Forelimb muscle (tissue), 1 donor: ENCODE results near the gene PHLPP1. TPM values are rescaled to one million over a fixed set of nuclear protein-coding genes. Genes with fewer than 3 reads are reported as not detected.

Source experiments
- DNase-seq: peaks from one replicate; pipeline ENCODE4 v3.0.0-alpha.2; 2013; ENCODE audit warnings: low read depth
- polyA plus RNA-seq: library from polyadenylated mRNA; unstranded; fragments of 120-200 nt; gene quantifications from one replicate; pipeline ENCODE4 v1.2.1, GENCODE V29; 2013; ENCODE audit not compliant: insufficient read length

PHLPP1 gene
- polyA plus RNA-seq, 1 donor: 7.3 TPM

DNA sequence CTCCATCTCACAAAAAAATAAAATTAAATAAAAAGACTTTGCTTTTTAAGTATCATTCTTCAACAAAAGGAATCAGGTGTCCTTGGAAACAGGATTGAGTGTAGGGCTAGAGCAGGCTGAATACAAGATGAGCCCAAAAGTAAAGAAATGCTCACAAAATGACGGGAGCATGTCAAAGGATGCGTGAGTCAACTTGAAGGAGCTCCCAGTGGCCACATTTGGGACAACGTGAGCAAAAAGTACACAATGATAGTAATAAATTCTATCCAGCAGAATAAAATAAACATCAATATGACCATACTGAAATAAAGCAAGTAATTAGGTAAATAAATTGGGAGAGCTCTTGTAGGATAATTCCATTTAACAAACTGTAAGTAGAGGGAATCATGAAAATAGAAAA is 220.7 kb downstream of the PHLPP1 start:
- no peak for DNase-seq

DNA sequence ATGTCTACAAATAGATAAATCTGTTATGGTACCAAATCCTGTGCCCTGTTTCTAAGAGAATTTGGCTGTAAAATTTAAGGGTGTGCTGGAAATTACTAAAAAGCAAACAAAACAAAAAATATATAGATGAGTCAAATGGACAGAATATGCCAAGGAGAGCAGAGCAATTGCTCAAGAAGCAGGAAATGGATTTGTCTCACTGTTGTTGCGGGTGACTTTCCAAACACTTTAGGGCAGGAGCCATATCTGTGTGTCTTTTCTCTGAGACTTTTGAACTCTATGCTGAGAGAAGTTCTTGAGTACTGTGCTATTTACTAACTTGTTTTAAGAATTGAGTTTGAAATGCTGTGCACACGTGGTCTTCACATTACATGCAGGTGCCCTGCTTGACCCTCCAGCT is 221.7 kb downstream of the PHLPP1 start:
- DNase-seq: no peak

DNA sequence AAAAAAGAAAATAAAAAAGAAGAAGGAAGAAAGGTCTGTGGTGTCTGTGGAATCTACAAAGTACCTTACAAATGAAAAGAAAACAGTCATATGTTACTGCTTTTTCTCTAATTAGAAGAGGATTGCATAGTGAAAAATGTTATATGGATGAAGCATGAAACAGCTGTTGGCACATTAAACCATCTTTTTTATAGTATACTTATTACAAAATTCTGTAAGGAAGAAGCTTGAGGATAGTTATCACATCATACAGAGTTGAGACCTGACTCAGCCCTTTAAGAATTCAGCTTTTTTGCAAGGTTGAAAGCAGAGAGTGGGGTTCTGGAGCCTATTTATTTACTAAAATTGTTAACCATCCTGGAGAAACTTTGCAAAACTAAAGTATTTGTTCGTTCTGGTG is 222.7 kb downstream of the PHLPP1 start:
- no peak for DNase-seq

DNA sequence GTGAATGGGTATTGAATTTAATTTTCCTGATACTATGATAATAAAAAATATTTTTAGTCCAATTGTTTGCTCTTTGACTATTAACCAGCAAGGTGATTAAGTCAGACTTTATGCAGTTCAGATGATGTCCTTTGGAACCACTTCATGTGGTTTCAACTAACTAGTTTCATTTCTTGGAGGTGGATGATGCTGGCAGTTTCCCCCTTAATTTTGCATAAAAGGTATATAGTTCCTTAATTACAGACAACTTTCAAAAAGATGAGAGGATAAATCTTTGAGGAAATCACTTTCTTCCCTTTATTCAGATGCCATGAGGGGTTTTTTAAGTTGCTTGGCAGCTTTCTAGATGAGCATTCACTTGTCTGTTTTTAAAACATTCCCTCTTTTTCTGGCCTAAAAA is 223.1 kb downstream of the PHLPP1 start:
- no peak for DNase-seq

DNA sequence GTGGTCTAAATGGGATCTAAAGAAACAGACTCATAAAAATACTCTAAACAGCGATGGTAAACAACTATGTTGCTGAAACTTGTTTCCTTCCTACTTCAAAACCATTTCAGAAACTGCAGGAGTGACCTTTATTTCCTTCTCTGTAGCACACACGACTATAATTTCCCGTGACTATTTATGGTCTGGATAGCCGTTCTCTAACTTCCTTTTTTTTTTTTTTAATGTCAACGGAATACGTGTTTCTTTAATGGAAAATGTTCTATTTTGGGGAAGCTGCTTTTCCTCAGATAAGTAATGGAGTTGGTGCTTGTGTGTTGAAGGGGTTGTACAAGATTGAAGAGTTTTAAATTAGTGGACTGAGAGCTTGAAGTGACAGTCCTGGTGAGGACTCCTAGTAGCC is 224.1 kb downstream of the PHLPP1 start:
- no peak for DNase-seq

DNA sequence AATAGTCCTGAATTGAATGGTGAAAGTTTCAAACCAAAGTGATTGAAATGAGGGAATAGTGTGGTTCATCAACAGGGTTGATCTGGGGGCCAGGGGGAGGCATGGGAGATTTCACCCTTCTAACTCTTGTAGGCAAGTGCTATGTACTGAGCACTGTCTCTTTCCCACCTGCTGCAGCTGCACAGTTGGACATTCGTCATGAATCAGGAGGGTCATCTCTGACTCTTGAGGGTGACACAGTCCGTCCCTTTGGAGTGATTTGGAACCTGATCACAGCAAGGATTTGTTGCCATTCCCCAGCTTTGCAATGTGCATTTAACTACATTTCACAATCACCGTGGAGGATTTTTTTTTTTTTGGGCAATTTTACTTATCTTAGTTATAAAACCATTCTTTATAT is 224.6 kb downstream of the PHLPP1 start:
- DNase-seq: no peak

DNA sequence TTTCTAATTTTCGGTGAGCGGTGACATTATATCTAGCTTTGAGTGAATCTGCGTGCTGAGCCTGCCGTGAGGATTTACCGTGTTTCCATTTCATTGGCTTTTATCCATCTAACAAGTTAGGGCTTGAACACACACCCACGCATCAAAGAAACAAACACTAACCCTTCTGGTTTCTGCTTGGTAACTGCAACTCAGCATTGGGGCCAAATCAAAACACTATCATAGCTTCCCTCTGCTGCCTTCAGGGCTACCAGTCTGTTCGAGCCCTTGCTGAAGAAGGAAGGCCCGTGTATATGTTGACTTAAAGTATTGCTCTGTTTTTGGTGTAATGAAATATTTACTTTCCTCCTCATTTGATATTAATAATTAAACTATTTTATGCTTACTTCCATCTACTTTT is 227.2 kb downstream of the PHLPP1 start:
- no peak for DNase-seq

DNA sequence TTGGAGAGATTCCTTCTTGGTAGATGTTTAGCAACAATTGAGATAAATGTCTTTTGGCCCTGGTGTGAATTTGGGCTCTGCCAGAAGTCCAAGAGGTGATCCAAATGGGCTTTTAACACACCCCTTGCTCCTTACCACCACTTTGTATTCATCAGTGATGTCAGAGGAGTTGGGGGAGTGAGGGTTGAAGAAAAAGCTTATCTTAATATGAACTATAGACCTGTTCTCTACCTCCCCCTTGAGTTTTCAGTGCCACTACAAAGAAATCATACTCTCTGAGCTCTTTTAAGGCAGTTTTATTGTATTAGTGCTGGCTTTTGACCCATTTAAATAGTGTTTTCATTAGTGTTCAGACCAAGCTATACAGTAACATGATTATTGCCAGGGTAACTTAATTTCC is 229.1 kb downstream of the PHLPP1 start:
- no peak for DNase-seq

DNA sequence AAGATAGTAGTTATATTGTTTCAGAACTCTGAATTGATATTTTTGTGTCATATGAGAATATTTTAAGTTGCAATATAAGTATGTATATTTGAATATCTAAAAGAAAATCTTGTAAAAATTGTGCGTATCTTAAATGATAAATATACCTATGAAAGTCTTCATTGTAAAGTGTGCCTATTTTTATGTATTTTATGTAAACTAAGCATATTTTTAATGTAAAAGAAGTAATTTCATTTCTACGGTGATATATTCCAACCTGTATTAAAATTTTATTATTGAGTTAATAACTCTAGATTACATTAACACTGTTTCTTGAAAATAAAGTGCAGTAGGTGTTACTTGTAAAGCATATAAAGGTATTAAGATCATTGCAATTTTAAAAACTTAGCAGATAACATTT is 233.4 kb downstream of the PHLPP1 start:
- no peak for DNase-seq

DNA sequence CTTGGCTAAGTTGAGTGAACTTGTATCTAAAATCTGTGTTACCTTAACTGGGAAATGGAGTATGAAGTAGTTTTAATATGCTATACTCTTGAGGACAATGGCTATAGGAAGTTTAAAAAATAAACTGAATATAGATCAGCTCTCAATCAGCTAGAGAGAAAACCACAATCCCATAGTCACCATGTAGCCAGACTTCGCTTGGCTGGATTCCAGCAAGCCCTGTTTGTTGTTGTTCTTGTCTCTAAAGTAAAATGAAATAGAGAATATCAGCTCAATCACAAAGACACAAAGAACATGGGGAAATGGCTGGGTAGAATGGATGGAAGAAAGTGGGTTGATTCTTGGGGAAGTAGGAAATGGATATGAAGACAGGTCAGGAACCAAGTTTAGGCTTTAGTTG is 234.9 kb downstream of the PHLPP1 start:
- no peak for DNase-seq

DNA sequence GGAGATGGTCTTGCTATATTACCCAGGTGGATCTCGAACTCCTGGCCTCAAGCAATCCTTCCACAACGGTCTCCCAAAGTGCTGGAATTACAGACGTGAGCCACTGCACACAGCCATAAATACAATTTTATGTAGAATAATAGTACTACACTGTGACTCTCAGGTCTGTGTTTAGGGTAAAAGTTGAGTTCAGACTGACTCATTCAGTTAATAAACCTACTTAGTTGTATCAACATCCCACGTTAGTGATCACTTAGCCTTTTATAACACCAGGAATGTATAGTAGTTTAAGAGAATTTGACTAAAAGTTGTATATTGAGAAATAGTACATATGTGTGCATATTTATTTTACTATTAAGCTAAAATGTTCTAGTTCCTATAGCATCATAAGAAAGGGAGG is 237.5 kb downstream of the PHLPP1 start:
- DNase-seq: no peak

DNA sequence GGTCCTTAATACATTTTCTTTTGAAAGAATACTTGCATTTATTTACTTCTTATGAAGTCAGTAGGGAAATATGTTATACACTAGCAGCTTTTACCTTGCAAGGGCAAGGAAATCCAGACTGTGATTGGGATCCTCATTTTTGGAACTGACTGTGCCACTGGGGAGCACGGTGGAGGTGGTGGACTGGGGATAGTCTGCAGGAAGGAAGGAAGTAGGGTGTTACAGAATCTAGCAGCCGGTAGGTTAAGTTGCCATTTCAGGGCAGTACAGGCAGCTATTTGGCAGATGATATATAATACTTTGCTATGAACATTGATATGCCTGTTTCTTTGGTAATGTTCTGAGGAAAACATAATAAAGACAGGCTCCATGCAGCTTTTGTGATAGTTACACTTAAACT is 238.3 kb downstream of the PHLPP1 start:
- no peak for DNase-seq

DNA sequence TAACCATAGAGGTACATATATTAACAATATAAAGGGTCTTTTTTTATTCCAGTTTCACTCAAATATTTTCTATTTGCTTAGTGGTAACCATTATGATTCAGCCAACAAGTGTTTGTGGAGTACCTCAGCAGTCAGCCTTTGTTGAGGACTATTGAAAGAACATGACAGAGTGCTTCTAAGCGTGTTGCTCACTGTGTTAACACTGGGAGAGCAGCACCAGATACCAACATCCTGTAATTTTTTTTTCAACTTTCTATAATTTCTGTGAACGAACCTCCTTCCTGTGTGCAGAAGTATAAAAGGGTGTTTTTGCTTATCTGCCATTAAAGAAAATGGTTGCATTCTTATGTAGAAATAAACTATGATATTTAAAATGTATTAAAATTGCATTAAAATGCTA is 239.0 kb downstream of the PHLPP1 start:
- no peak for DNase-seq

DNA sequence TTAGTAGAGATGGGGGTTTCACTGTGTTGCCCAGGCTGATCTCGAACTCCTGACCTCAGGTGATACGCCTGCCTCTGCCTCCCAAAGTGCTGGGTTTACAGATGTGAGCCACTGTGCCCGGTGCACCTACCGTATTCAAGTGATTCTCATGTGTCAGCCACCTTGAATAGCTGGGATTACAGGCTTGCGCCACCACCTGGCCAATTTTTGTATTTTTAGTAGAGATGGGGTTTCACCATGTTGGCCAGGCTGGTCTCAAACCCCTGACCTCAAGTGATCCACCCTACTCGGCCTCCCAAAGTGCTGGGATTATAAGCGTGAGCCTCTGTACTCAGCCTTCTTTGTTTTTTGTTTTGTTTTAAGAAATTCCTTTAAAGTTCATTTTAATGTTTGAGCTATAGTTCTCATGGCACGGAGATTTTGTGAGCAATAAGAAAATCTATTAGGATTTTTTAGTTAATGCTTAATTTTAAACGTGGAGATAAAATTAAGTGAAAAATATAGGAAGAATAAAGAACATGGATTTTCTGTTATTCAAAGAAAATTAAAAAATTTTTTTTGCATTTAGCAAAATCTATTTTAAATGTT is 242.6 kb downstream of the PHLPP1 start:
- no peak for DNase-seq

DNA sequence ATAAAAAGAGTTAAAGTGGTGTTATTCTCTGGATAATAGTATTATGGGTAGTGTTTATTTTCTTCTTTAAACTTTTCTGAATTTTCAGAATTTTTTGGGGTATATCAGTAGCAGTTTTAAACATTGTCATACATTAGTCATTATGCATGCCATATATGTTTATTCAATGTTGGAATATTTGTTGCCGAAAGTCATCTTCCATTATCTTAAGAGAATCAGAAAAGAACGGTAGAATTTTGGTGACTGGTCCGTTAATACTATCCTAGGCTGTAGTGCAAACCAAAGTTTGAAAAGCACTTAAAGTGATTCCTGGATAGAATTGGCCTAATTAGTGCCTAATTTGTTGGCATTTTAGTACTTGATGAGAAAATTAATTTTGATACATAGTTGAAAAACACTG is 244.1 kb downstream of the PHLPP1 start:
- no peak for DNase-seq

DNA sequence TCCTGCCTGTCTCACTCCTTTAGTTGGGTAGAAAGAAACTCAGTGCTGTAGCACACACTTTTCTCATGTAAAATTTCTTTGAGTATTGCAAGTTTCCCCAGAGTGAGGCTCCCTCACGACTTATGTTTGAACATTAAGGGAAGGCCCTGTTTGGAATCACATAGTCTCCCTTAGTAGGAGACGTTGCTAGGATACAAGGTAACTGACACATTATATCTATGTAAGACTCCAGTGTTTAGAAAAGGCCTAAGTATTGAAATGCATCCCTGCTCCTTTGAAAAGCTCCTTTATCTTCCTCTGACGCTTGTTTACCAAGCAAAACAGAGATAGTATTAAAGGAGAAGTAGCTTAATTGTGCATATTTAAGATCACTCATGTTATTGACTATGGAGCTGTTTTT is 248.2 kb downstream of the PHLPP1 start:
- DNase-seq: no peak

DNA sequence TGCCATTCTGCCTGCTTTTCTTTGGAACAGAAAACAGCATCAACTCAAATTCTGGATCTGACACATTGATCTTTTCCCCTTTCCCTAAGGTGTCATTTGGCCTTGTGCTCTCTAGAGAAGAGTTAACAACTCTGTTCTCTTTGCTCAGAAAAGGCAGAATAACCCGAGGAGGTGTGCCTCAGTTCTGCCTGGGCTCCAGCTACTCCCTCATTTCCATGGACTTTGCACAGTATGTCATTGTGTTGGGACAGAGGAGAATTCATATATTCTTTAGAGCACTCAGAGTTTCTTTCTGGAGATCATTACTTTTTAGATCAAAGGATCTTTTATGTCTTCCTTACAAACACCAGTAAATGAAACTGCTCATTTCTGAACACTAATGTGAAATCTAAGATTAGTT is 249.1 kb downstream of the PHLPP1 start:
- DNase-seq: no peak

DNA sequence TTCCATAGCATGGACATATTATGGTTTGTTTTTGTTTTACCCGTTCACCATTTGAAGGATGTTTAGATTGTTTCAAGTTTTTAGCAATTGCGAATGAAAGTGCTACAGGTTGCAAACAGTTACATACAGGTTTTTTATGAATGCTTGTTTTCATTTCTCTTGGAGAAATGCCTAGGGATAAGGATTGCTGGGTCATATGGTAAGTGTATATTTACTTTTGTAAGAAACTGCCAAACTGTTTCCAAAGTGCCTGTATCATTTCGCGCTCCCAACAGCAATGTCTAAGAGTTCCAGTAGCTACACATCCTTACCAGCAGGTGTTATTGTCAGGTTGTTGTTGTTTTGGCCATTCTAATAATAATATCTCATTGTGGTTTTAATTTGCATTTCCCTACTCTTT is 251.7 kb downstream of the PHLPP1 start:
- no peak for DNase-seq

DNA sequence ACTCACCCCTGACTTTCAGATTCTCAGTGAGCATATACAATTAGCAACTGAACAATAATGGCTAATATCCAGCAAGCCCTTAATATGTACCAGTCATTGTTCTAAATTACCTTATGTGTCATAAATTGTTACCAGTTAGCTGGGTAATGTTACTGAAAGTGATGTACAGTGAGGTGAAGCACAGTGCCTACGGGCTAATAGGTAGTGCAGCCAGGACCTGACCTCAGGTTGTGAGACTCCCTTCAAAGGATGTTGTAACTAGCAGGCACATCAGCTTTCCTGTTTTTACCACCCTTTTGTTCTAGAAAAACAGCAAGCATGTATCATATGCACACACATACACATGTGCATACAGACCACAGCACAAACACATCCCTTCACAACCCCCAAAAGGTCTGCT is 258.3 kb downstream of the PHLPP1 start:
- no peak for DNase-seq

DNA sequence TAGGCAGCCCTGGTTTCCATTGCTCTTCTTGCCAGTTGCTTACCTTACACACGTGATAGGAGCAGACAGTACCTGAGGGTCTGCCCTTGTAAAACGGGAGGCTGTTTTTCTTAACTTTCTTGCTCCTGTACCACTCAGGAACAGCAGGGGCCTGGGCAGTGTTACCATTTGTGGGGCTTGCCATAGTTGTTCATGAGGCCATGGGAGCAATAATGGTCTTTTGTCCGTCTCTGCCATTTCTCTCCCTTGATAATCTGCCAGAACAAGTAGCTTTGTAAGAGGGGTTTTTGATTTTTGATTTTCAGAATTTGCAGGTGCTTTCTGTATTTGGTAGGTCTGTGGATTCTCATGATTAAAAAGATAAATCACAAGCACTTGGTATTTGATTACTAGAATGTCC is 259.0 kb downstream of the PHLPP1 start:
- DNase-seq: no peak

DNA sequence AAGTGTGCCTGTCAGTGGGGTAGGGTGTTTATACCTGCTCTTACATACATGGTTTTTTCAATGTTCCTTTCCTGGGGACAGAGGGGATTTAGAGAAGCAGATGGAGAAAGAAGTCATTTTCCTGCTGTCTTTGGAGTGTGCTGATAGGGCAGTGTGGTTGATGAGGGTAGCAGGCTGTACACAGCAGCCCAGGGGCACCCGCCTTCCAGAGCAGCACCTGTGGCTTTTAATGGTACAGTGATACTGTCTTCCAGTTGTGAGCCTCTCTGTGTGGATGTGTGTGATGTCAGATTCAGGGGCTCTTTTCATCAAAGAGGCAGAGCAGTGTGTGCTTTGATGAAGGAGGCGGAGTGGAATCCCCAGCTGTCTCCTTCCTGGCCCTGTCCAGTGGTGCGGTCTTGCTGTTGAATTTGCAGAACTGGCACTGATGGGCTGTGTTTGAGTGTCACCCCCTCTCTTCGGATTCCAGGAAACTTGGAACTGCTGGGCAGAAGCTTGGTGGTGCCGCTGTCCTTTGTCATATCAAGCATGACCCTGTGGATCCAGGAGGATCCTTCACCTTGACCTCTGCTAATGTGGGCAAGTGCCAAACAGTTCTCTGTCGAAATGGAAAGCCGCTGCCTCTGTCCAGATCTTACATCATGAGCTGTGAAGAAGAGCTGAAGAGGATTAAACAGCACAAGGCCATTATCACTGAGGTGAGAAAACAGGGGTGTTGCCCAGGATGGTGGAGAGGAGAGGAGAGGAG is 259.8 kb downstream of the PHLPP1 start:
- DNase-seq: no peak

DNA sequence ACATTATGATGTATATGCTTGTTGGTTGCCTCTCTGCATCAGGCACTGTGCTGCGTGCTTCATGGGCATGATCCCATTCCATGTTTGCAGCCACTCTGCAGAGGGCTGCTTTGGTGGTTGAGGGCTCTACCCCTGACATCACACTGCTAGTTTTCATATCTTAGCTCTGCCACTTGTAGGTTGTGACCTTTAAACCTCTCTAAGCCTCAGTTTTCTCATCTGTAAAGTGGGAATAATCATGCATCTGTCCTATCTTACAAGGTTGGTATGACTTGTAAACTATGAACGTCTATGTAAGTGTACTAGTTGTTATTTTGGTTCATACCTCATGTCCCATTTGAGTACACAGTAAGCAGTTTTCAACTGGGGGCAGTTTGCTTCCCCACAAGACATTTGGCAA is 260.4 kb downstream of the PHLPP1 start:
- no peak for DNase-seq

DNA sequence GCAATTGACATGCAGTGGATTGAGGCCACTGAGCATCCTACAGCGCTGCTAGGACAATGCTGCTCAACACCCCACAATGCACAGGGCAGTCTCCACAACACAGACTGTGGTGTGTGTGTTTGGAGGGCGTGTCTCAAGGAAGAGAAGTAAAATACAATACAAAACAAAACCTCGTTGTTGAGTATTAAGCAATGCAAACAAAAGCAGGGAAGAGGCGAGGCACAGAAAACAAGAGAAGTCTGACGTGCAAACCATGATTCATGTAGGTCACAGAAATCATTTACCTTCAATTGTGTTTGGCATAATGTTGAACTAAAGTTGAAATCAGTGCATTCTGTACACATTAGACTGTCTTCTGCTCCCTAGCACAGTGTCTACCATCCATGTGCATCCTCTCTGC is 260.9 kb downstream of the PHLPP1 start:
- DNase-seq: no peak

DNA sequence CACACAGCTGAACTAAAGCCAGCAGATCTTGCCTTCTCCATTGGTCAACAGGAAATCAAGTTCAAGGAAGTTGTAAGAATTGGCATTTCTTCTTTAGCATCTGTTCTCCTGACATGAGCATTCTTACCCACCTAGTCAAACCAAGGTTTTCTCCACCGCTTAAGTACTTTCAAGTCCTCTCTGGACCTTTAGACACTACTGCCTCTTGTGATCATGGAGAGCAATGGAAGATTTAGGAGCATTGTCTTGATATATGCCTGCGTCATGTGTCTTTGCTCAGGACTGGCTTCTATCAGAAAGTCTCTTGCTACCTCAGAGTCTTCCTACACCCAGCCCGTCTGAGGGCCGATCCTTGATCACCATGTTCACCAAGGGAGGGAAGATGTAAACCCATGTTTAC is 262.2 kb downstream of the PHLPP1 start:
- DNase-seq: no peak
